CD4-positive, alpha-beta T cell treated with Interleukin-12 subunit alpha and Interleukin-12 subunit beta, for 1 hour (primary cell): ENCODE results near the gene ALOX15B.
"Not testable (repeated sequence)": the region's sequence is repeated elsewhere in the genome, so short reads cannot be mapped to it uniquely, and the experiment has no call there.

Experiments
- DNase-seq: peaks from one replicate; pipeline ENCODE4 v3.0.0-alpha.2; 2020

The ALOX15B gene

DNA sequence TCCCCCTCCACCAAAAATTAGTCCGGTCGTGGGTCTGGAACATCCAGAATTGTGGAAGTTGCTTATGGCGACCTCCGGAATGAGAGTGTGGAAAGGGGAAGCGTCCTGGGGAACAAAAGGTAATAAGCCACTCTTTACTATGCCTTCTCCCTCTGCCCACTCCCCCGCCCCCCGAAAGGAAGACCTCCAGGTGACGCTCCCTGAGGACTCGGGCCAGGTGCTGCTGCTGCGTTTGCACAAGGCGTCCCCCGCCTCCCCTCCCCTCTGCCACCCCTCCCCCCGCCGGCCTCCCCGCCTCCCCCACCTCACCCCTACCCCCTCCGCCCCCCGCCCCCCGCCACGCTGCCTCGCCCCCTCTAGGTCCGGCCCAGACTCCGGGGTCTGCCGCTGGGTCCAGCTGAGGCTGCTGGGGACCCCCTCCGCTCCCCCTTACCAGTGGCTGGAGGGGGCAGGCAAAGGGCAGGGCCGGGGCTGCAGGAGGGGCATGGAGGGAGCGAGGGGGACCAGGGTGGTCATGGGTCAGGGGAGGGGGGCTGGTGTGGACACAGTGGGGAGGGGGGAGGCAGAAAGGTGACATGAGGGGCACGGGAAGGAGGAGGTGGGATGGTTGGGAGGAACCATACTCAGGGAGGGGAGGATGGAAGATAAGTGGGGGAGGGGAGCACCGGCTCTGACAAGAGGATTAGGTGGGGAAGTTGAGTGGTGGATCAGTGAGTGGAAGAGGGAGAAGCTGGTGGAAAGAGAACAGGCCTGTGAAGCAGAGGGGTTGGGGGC is 25.1 kb downstream of the ALOX15B start:
- DNase-seq: no peak

DNA sequence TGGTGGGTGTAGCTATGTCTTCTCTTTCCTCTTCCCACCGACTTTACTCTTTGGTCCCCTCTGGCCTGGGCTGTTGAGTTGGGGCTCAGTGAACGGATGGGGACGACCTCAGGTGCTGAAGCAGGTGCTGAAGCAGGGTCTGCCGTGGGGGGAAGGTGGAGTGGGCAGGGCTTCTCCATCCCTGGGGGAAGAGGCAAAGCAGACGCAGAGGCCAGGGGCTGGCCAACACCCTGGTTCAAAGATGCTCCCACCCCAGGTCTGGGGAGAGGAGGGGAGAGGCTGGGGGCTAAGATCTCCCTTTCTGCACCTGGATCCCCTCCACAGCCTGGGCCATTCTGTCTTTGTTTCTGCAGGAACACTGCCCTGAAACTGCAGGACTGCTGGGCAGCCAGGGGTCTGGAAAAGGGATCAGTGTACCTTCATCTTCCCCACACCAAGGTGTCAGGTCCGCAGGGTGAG is 25.7 kb downstream of the ALOX15B start:
- DNase-seq: no peak

DNA sequence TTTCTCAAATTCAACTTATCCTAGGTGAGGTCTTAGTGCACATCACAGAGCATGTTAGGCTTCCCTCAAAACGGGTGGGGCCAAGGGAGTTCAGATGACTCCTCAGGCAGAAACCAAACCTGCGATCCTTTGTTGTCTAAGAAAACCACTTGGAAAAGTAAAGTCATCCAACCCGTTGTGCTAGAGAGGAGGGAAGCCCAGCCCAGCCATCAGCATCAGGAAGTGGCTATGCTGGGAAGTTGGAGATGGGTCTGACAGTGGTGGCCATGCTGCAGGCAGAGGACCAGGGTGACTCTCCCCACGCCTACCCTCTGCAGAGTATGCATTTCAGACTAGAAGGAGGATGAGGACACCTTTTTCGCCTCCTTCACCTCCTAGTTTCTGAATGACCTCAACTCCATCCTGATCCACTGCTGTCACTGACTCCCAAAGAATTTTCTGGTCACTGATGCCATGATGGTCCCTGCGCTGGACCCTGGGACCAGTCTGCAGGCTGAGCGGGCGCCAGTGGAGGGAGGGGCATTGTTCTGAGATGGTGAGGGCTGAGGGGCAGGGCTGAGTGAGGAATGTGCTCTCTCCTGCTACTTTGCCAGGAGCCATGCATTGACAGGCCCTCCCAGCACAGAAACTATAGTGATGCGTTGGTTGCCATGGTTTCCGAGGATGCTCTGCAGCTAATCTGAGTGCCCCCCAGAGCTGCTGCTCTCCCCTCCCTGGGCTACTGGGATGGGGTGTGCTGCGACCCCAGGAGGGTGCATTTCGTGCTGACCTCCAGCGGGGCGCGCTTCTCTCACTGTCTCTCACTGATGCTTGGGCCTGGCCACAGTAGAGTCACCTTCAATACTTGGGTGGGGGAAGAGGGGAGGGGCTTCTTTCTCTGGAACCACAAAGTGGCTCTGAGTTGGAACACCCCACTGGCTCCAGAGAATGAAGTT is 28.2 kb downstream of the ALOX15B start:
- no peak for DNase-seq

DNA sequence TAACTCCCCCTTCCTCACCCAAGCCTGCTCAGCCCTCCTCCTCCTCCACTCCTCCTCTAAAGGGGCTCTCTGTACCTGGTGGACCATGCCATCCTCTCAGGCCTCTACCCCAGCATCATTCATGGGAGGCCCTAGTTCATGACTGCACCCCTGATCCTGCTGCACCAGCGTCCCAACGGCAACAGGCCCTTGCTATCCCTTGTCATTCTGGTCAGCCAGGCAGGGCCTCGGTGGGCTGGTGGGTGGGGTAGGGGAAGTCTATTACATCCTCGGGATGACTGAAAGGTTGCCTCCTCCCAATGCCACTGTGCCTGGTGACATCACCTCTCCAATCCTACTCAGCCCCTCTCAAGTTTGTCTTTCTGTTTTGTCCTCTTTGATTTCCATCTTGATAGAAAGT is 28.9 kb downstream of the ALOX15B start:
- DNase-seq: no peak

DNA sequence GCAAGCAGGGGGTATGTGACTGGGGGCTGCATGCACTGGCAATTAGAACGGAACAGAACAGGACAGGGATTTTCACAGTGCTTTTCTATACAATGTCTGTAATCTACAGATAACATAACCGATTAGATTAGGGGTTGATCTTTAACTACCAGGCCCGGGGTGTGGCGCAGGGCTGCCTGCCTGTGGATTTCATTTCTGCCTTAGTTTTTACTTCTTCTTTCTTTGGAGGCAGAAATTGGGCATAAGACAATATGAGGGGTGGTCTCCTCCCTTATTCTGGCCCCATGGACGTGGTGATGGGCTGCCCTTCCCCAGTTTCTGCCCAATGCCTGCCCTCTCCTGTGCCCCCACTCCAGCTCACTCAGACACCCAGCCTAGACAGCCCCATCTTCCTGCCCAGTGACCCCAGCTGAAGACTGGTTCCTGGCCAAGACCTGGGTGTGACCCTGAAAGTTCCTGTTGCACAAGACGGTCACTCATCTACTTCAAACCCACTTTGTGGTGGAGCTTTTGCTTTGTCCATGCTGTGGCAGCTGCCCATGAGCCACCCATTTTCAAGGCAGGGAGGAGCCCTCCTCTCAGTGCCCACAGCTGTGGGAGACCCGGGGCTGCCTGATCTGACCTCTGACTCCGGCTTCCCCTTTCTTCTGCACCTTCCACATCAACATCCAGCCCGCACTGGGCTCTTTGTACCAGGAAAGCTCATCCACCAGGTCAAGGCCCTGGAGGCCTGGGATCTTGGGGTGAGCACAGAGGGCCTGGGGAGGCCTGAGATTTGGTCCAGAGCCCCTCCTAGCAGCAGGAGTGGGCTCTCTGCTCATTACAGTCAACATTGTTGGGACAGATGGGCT is 30.1 kb downstream of the ALOX15B start:
- no peak for DNase-seq

DNA sequence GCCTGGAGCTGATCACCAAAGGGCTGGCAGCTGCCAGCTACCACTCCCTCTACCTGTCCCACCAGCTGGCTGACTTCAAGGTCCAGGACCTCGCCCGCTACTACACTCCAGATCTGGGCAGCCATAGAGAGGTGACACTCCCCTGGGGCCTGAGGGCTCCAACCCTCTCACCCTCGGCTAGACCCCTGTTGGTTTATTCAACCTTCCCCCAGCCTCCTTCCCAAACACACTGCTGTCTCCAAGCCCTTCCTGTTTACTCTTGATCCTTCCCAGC is 30.7 kb downstream of the ALOX15B start:
- DNase-seq: no peak

DNA sequence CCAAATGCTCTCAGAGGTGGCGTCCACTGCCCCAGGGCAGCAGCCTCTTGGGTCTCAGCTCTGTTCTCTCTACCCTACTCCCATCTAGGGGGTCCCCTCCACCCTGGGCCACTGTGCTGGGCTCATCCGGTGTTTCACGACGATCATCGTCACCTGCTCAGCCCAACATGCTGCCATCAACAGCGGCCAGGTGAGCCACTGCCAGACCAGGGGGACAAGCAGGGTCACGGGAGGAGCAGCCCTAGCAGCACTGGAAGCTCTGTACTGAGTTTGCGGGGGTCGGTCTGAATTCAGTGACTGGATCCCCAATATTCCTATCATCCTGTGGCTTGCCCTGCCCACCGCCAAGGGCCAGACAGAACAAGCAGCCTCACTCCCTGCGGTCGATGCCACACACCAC is 32.6 kb downstream of the ALOX15B start:
- no peak for DNase-seq

DNA sequence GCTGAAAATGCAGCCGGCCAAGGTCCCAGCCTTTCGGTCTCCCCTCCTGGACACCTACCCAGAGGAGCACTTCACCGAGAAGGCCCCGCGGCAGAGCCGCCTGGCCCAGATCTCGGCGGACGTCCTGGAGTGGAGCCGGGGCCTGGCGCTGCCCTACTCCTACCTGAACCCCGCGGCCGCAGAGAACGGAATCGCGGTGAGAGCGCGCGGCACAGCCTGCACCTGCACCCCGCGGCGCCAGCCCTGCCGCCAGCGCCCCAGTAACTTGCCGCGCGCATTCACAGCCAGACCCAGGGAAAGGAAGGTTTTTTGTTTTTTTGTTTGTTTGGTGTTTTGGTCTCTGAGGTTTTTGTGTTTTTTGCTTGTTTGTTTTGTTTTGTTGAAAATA is 33.5 kb downstream of the ALOX15B start:
- DNase-seq: no peak

DNA sequence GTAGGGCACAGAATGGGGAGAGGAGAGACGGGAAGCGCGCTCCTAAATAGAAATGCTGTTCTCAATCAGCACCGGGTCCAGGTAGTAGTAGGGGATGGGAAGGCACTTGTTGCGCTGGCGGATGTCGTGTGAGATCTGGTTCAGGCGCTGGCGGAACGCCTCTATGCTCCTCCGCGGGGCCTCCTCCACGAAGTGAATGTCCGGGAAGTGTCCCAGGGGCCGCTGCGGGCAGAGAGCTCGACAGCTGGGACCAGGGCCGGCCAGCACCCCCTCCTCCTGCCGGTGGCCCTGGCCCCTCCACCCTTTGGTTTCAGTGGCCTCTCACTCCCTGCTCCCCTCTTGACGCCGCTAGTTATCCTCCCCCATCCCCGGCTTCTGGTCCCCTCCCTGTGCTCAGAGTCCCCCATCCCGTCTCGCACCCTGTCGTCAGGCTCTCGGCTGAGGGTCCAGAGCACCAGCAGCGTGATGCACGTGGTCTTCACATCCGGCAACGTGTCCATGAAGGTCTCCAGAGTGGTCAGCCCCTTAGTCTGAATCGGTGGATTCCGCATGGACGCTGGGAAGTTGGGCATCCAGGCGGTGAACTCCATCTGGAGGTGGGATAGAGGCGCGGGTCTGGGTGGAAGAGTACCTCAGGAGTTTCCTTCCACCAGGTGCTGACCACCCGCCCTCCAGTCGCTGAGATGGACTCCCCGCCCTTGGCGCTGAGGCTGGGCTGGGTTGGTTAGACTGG is 34.0 kb downstream of the ALOX15B start:
- DNase-seq: peak; percentile 37

DNA sequence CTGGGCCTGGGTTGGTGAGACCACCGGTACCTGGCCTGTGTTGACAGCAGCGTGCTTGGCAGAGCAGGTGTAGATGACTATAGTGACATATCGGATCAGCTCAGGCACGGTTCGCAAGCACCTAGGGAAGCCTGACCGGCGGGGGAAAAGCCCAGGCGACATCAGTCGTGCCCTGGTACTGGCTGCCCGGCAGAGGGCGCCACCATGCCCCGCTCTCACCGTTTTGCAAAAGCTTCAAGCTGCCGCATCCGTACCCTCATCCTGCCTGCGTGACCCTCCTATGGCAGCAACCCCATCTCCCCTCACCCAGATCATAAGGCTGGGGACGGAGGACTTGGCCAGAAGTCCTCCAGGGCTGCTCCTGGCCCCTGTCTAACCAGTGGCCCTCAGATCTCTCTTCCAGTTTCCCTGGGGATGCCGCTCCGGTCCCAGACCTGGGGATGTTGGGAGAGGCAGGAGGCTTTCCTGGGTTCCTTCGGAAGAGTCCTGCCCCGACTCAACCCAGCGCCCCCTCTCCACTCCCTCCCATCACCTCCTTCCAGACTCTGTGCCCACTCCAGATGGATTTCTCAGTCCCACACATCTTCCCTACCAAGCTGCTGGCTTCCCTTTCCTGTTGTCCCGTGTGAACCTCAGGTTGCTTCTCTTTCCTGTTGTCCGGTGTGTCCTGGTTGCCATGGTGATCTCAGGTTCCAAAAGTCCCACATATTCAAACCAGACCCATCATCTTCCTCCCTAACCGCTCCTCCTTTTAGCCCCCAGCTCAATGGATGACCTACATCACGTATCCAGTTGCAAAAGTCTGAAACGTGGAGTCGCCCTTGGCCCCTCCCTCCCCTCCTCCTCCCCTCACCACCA is 35.0 kb downstream of the ALOX15B start:
- peak; percentile 90 for DNase-seq

DNA sequence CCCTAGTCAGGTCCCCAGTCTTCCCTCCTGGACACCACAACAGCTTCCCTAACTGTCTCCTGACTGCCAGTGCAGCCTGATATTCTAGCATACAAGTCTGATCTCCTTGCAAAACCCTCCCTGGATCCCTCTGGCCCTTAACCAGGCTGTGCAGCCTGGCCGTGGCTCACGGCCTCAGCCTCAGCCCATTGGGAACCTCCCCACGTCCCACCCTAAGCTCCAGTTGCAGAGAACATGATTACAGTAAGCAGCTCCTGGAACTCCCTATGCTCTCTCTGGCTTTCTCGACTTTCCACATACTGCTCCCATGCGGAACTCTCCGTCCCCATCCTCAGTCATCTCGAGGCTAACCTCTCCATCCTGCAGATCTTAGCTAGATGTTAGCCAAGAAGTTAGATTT is 35.7 kb downstream of the ALOX15B start:
- DNase-seq: no peak

DNA sequence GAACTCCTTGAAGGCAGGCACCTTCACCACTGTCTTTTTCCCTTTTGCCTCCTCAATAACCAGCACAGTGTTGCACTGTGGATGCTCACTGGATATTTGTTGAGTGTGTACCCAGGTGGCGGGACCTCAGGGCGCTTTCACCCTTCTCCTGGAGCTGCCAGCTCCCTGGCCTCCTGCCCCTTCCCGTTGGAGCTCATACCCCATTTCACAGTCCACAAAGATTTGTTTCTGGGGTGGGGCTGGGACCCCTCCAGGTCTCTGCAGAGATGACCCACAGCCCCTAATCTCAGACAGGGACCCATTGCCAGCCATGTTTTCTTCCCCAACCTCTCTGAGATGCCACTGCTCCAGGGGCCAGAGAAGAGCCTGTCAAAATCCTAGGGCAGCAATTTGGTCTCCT is 36.2 kb downstream of the ALOX15B start:
- no peak for DNase-seq

DNA sequence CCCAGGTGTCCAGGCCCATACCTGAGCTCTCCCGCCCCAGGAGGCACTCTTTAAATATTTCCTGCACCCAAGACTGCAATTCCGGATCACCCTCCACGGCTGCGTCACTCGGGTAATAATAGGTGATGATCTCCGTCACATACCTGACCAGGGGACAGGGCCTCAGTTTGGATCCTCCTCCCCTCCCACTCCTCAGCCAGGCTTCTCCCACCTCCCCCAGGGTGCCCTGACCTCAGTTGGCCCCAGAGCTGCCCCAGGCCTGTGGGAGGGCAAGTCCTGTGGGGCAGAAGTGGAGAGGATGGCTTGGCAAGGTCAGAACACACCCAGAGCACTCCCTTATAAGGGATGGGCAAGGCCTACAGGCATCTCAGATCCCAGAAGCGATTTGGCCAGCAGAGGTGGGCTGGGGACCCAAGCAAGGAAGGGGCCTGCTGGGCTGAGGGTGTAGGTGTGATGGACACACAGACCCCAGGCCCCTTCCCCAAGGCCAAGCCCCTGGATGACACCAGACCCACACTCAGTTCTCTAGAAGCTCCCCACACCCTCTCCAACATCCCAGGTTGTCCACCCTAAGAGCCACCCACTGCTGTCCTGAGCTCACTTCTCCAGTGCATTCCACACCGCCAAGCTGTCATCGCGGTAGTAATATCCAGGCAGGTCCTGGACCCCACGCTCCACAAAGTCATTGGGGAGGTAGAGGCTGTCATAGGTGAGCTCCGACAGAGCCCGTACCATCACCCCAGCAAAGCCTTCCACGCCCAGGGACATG is 36.9 kb downstream of the ALOX15B start:
- DNase-seq: no peak

DNA sequence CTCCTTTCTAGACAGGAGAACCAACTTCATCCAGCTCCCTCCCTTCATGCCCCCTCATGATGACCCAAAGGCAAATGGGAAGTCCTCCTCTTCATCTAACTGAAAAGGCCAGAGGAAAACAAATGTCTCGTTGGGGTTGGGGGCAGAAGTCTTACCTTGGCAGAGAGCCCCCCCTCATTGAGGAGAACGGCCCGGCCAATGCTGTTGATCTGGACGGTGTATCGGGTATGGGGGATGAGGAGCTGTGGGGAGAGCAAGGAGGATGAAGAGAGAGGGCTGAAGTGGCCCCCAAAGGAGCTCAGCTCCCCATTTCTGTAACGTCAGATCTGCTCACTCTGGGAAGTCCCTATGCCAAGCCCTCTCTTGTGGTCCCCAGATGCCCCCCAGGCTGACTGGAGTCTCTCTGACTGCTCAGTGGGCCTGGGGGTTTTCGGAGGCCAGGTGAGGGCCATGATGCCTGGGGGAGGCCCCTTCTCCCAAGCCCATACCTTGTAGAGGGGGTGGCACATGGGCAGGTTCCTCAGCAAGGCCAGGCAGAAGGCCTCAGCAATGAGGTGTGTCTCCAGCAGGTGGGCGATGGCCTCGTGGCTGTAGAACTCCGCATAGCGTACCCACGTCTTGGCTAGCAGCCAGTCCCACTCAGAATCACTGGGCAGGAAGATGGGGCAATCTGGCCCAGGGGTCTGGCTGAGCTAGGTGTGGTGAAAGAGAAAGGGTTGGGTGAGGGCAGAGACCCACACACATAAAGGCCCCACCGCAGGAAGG is 37.8 kb downstream of the ALOX15B start:
- no peak for DNase-seq

DNA sequence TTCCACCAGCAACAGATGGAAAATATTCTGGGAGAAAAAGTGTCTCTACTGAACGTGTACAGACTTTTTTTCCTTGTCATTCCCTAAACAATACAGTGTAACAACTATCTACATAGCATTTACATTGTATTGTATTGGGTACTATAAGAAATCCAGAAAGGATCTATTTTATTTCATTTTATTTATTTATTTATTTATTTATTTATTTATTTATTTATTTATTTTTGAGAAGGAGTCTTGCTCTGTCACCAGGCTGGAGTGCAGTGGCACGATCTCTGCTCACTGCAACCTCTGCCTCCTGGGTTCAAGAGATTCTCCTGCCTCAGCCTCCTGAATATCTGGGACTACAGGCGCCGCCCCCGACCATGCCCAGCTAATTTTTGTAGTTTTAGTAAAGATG is 39.1 kb downstream of the ALOX15B start:
- DNase-seq: not testable (repeated sequence)

DNA sequence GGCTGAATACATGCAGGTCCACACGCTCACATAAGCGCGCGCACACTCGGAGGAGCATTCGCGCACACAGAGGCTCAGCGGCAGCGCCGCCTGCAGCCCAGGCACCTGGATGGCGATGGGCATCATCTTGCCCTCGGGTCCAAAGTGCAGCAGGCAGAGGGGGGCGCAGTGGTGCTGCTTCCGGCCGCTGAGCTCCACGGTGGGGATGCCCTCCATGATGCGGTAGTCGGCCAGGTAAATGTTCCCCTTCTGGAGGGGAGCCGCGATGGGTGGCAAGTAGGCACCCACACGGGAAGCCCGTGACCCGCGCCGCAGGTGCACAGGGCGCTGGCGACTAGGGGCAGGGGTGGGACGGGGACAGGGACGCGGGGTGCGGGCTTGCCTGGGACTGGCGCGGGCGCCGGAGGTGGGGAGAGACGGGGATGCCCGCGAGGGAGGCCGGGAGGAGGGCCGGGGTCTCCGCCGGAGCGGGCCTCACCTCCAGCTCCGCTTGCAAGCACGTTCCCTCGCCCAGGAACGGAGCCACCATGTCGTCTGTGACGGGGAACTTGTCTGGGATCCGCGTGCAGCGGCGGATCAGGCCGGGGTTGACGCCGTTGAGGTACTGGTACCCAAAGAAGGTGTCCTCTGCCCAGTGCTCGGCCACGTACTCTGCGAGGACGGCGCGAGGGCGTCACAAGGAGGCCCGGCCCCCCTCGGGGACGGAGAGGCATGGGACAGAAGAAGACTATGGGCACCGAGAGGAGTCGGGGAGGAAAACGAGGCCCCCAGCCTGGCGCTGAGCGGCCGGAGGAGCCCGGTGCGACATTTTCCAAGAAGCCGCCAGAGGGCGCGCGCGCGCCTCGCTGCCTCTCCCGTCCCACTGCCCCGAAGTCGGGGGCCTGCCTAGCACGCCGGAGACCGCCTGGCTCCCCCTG is 40.7 kb downstream of the ALOX15B start:
- DNase-seq: peak; percentile 84

DNA sequence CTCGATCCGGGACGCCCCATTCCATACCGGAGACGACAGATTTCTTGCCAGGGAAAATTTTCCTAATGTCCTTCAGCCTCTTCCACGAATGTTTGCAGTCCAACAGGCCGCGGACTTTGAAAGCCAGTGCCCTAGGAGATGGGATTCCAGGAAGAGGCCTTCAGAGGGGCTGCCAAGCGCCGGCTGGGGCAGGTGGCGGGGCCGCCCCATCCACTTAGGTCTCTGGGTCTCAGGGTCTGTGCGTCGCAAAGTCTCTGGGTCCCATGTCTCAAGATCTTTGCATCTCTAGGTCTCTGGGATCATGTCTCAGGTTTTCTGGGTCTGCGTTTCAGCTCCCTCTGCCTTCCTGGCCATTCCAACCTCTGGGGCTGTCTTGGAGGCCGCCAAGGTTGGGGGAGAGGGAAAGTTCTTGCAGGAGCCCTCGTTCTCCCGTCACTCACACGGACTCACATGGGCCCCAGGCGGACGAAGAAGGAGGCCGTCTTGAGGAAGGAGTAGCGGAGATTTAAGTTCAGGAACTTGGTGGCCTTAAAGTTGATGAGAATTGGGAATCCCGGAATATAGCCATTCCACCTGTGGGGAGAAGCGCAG is 41.4 kb downstream of the ALOX15B start:
- no peak for DNase-seq

DNA sequence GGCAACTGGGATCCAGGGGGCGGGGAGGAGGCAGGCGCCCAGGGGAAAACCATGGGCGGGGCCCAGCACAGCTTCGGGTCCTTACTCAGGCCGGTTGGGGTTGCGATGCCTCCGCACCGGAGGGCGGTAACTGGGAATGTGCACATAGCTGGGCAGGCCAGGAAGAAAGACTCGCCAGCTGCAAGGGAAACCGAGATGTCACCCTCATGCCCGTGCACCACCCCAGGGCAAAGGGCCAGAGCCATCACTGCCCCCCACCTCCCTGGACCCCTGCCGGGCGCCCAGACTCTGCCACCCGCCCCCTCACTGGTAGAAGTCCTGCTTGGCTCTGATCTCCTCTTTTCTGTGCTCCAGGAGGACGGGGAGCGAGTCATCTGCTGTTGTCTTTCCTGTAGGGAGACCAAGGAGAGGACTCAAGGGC is 42.0 kb downstream of the ALOX15B start:
- no peak for DNase-seq
